NCI-H2029 treated with DMSO at 0.1 percent for 48 hours (cell line): ENCODE data around the gene TMEM88.
"Not testable (repeated sequence)": the region's sequence is repeated elsewhere in the genome, so short reads cannot be mapped to it uniquely, and the experiment has no call there.

Source experiments
- DNase-seq: peaks from one replicate; lab custom pipeline; 2025; lab: John Stamatoyannopoulos, UW

The TMEM88 gene

DNA sequence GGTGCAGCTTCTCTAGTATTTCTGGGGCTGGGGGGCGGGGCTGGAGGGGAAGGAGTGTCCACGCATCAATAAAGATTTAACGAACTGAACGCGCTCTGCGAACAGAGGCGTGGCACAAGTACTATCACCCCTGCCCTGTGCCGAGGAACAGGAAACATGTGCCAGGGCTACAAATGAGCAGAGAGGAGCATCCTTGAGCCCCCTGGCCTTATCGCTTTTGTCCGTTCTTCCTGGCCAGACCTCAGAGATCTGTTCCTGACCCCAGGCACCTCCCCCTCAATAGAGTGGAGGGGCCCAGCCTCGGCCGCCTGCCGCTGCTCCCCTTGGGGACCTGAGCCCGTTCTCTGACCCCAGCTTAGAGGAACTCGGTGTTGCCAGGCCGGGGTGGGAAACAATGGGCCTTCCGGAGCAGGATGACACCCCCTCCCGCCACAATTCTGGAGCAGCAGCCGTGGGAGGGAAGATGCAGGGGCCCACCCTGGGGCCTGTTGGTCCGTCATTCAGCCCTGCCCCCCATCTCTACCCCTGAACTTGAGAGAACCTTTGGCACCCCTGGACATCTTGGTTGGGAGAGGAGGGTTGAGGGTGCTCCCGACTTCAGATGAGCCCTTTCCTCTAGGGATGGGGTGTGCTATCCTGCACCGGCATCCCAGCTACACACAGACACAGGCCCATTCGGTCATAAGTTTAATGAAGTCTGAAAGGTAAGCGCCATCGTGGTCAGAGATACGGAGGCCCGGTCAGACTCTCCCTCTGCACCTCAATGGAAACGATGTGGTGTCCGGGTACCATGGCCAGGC is 1.3 kb downstream of the TMEM88 start:
- DNase-seq: no peak

GRCh38 chr17:7856811-7857712 is 2.2 kb downstream of the TMEM88 start, which contains the start of gene NAA38:
NAA38 (minus strand) TSS chr17:7857559; CDS start chr17:7857463, 96 bp downstream.
- peak; percentile 90 for DNase-seq

DNA sequence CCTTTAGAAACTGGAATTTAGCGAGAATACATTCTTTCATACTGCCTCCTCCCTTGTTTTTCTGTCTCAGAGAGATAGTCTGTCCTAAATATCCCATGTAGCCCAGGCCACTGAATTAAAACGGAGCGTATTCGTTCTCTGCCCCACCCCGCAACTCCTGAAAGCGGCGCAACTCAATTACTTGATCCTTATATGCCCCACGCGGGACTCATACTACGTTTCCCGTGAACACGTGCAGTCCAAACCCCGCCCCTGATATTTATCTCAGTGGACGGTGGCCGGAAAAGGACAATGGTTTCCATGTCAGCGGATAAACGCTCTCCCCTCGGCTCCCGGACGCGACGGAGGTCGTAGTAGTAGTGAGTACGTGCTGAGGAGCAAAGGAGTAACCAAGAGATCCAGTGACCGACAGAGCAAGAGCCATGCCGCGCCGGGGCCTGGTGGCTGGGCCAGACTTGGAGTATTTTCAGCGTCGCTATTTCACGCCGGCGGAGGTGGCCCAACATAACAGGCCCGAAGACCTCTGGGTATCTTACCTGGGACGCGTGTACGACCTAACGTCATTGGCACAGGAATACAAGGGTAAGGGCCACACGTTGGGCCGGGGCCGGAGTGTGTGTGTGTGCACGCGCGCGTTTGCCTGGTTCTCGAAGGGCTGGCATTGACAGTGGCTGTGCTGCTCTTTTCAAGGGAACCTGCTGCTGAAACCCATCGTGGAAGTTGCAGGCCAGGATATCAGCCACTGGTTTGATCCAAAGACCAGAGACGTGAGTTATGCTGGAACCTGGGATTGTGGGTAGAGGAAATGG is 3.1 kb downstream of the TMEM88 start, which contains the start of gene CYB5D1:
Gene CYB5D1 (plus strand): TSS at position 291 of the 809 bp plus-strand sequence. CDS start 132 bp downstream, at position 423.
- DNase-seq: peak; percentile 86

DNA sequence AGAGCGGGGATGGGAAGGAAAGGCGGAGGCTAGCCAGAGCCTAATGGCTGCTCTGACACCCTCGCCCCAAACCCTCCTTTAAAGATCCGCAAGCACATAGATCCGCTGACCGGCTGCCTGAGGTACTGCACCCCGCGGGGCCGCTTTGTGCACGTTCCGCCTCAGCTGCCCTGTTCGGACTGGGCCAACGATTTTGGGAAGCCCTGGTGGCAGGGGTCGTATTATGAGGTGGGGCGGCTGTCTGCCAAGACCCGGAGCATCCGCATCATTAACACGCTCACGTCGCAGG is 3.6 kb downstream of the TMEM88 start:
- DNase-seq: no peak

DNA sequence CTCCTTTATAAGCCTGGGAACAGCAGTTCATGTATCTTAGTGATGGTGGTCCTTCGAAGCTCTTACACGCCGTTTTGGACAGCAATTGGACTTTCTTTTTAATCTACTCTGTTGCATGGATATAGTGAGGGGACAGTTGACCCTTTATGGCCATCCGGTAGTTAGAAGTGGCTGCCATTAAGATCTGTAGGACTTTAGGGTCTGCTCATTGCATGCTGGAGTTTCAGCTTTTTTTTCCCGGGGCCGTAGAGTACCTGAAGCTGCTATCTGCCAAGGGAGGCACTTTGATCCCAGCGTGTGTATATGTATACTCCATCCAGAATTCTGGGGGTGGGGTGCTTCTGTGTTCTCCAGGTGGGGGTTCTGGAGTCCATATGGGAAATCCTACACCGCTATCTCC is 4.2 kb downstream of the TMEM88 start:
- no peak for DNase-seq

- peak; percentile 47 for DNase-seq
These were observed 8.0 kb downstream of the TMEM88 start for GRCh38 chr17:7862692-7863437.

DNA sequence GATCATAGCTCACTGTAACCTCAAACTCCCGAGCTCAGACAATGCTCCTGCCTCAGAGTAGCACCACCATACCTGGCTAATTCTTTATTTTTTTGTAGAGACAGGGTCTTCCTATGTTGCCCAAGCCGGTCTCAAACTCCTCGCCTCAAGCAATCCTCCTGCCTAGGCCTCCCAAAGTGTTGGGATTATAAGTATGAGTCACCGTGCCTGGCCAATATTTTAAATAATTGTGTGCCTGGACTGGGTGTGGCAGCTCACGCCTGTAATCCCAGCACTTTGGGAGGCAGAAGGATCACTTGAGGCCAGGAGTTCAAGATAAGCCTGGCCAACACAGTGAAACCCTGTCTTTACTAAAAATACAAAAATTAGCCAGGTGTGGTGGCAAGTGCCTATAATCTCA is 9.5 kb downstream of the TMEM88 start:
- not testable (repeated sequence) for DNase-seq

DNA sequence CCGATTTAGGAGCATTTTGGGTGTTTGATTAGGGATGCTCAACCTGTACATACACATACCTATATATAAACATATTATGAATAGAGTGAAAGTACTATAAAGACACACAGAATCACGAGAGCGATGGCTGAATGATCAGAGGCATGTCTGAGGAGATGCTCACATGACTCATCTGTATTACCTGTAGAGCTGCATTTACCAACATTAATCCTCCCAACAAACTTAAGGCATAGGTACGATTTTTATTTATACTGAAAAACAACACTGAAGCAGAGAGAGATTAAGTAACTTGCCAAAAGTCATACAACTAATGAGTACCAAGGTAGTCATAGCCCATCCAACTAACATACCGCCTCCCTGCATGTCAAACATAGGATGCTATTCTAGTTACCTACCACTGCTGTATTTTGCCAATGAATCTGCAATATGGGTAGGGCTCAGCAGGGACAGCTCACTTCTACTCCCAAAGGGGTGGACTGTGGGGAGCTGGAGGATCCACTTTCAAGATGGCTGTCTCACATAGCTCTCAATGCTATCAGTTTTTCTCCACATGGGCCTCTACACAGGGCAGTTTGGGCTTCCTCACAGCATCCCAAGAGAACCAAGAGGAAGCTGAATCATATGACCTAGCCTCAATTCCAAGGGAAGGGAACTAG is 10.3 kb downstream of the TMEM88 start:
- DNase-seq: no peak

GRCh38 chr17:7867881-7868329 is 13.0 kb downstream of the TMEM88 start:
- DNase-seq: no peak

DNA sequence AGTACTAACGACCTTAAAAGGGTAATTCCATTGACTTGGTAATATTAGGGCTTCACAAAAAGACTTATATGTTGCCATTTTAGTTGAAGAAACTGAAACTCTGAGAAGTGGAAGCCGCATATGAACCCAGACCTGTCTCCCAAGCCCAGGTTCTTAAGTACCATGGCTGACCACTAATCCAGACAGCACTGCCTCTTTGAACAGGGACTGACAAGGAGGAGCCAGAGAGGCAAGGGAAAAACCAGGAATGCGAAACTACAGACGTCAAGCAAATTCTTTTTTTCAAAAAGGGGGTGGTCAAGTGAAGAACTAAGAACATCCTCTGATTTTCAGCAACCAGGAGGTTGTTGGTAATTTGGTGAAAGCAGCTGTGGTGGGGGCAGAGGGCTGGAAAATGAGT is 18.2 kb downstream of the TMEM88 start:
- DNase-seq: no peak

GRCh38 chr17:7875804-7876370 is 21.0 kb downstream of the TMEM88 start:
- no peak for DNase-seq

- DNase-seq: no peak
These were observed 23.4 kb downstream of the TMEM88 start for GRCh38 chr17:7878234-7878633.

DNA sequence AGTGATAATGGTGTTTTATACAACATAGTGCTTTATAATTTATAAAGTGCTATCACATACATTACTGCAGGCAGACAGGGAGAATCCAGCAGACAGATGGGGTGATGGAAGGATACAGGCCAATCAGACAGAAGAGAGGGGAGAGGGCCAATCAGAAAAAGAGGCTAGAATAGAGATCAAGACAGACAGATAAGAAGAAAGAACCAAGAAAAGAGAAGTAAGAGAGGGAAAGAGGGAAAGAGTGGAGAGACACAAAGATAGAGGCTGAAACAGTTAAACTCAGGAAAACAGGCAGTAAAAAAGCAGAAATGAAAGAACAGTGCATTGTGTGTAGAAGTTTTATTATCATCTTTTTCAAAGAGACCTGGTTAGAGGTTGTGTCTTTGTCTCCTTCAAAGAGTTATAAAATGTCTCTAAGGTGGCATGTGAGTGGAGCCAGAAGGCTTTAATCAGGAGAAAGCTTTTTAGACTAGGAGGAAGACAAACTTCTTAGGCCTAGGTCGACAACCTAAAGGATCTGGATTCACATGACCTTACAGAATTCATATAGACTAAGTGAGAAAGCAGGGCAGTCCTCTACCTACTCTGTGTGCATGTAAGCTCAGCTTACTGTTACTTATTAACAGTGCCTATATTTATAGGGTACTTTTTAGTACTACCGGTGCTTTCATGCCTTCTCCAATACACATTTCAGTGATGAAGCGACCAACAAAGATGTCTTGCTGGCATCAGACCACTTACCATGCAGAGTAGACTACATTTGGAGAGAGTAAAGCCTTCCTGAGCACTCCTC is 25.4 kb downstream of the TMEM88 start:
- no peak for DNase-seq

- peak; percentile 61 for DNase-seq
These were observed 26.6 kb downstream of the TMEM88 start for GRCh38 chr17:7881276-7882054.

GRCh38 chr17:7882068-7882467 is 27.2 kb downstream of the TMEM88 start:
- DNase-seq: no peak

DNA sequence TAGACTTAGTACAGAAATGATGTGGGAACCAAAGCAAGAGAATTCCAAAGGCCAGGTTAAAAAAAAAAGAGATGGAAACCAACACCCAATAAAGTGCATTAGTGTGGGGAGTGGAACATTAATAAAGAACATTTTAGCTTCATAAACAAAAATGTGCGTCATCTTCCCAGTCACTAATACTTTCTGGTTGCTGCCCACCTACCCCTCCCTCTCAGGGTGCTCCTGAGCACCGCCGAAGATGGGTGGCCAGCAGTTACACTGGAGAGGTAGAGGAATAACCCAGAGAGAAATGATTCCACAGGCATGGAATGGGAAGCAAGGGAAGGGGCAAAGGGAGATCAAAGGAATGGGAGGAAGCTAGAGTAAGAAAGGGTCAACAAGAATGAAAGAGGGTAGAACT is 27.8 kb downstream of the TMEM88 start:
- no peak for DNase-seq

- no peak for DNase-seq
These were observed 29.0 kb downstream of the TMEM88 start for GRCh38 chr17:7883781-7884386.

DNA sequence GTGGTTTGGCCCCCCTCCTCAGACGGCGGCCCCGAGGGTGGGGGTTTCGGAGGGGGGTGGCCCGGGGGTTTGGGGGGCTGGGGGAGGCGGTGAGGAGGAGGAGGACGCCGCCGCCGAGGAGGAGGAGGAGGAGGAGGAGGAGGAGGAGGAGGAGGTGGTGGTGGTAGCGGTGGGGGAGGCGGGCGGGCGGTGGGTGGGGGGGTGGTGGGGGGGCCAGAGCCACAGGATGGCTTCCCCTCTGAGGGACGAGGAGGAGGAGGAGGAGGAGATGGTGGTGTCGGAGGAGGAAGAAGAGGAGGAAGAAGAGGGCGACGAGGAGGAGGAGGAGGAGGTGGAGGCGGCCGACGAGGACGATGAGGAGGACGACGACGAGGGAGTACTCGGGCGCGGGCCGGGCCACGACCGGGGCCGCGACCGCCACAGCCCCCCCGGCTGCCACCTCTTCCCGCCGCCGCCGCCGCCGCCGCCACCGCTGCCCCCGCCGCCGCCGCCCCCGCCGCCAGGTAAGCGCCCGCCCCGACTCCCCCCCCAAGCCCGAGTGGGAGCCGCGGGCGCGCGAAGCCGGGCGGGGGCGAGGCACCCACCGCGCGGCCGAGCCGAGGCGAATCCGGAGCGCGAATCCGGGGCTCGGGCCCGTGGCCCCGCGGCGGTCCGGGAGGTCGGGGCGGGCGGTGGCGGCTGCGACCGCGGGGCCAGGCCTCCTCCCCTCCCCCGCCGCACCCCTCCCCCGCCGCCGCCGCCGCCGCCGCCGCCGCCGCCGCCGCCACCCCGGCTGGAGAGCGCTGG is 29.9 kb downstream of the TMEM88 start:
- no peak for DNase-seq
